GM12878 (cell line): ENCODE results near the gene PRDX1. TPM values are rescaled to one million over a fixed set of nuclear protein-coding genes. Genes with fewer than 3 reads are reported as not detected.
A peak's percentile ranks its signal among the peaks of the same experiment; 100 is the strongest.

Source experiments
- ATAC-seq: fragments of 200-7000 bp; cut with Tn5 transposase; 3 replicates; pipeline ENCODE4 v1.9.1; 2020; ENCODE audit warnings: mild to moderate bottlenecking, moderate library complexity
- BruUV-seq: library from RNA; stranded (reverse); fragments of 400-500 nt; replicated peaks from 2 replicates; lab custom pipeline; 2021; lab: Mats Ljungman, UMichigan
- CTCF ChIA-PET: fragments of 300-600 bp; sonication (Branson Sonifier 250); formaldehyde crosslinking; extraction: SDS; loops from one replicate; lab custom pipeline; 2021; ENCODE audit warnings: inconsistent platforms; lab: Yijun Ruan, JAX
- POLR2A ChIA-PET: fragments of 350-600 bp; formaldehyde crosslinking; extraction: SDS; loops from one replicate; lab custom pipeline; 2021; ENCODE audit warnings: inconsistent platforms; lab: Charles Lee
- RAD21 ChIA-PET: fragments of 300-600 bp; sonication (Branson Sonifier 250); formaldehyde crosslinking; loops from one replicate; lab custom pipeline; 2023; ENCODE audit warnings: antibody characterized with exemption; ENCODE audit not compliant: unreplicated experiment; lab: Charles Lee
- SMC1A ChIA-PET: fragments of 300-600 bp; sonication (Branson Sonifier 250); formaldehyde crosslinking; loops from one replicate; lab custom pipeline; 2023; ENCODE audit not compliant: unreplicated experiment, uncharacterized antibody; lab: Charles Lee
- DNase-seq: peaks from one replicate; pipeline ENCODE4 v3.0.0-alpha.2; 2011; ENCODE audit warnings: low read depth, low spot score
- FAIRE-seq: peaks from 3 replicates; lab custom pipeline; 2011; peaks lifted over from hg19 to GRCh38; lab: Jason Lieb, UNC
- H2AFZ ChIP-seq: 2 replicates; pipeline ENCODE4 v1.6.0; 2011; ENCODE audit warnings: low read depth, low read length, control low read depth; ENCODE audit not compliant: control insufficient read depth
- H3K27ac ChIP-seq: 2 replicates; pipeline ENCODE4 v1.5.1; 2011; ENCODE audit warnings: control low read depth; ENCODE audit not compliant: control insufficient read depth, insufficient read depth
- H3K27me3 ChIP-seq, 2 experiments: replicated peaks in 1 of 2; 2 replicates each; pipeline versions ENCODE4 v1.6.0 to v1.6.1; 2011; ENCODE audit warnings: low read length in 1 of 2; ENCODE audit not compliant: control insufficient read depth in 2 of 2, insufficient read depth in 2 of 2
- H3K36me3 ChIP-seq, 2 experiments: 2 replicates each; pipeline ENCODE4 v1.5.1; 2011; ENCODE audit warnings: low read length in 1 of 2; ENCODE audit not compliant: control insufficient read depth in 2 of 2, insufficient read depth in 2 of 2
- H3K4me1 ChIP-seq: 2 replicates; pipeline ENCODE4 v1.6.1; 2011; ENCODE audit warnings: mild to moderate bottlenecking, low read length, moderate library complexity, mixed read lengths; ENCODE audit not compliant: control insufficient read depth, insufficient read depth
- H3K4me2 ChIP-seq: 2 replicates; pipeline ENCODE4 v1.6.0; 2011; ENCODE audit warnings: control low read depth; ENCODE audit not compliant: control insufficient read depth, insufficient read depth
- H3K4me3 ChIP-seq: fragments of 200-600 bp; sonication (generic); 2 replicates; pipeline ENCODE4 v1.5.1; 2016
- H3K79me2 ChIP-seq: 2 replicates; pipeline ENCODE4 v1.6.0; 2011; ENCODE audit warnings: low read length; ENCODE audit not compliant: control insufficient read depth, insufficient read depth
- H3K9ac ChIP-seq: 2 replicates; pipeline ENCODE4 v1.8.0; 2011; ENCODE audit warnings: low read length, control low read depth, mixed read lengths; ENCODE audit not compliant: control insufficient read depth, insufficient read depth
- H3K9me3 ChIP-seq: replicated peaks from 3 replicates; pipeline ENCODE4 v1.5.1; 2011; ENCODE audit warnings: mild to moderate bottlenecking, low read length; ENCODE audit not compliant: control insufficient read depth, insufficient read depth
- H4K20me1 ChIP-seq: 2 replicates; pipeline ENCODE4 v1.6.0; 2011; ENCODE audit not compliant: control insufficient read depth, insufficient read depth
- ETV6 ChIP-seq, 2 experiments: fragments of 450-650 bp in 1 of 2; IDR thresholded peaks in 1 of 2; conservative IDR thresholded peaks in 1 of 2; 2 replicates each; pipeline ENCODE4 v1.6.1; 2014; ENCODE audit warnings: antibody characterized with exemption in 1 of 2, borderline replicate concordance in 1 of 2, low read depth in 1 of 2, mild to moderate bottlenecking in 1 of 2, moderate library complexity in 1 of 2
- IKZF1 ChIP-seq: fragments of 450-650 bp; conservative IDR thresholded peaks from 2 replicates; pipeline ENCODE4 v1.6.1; 2017; ENCODE audit warnings: antibody characterized with exemption, mild to moderate bottlenecking
- IRF4 ChIP-seq: IDR thresholded peaks from 2 replicates; pipeline ENCODE4 v1.6.1; 2011; ENCODE audit warnings: low read depth, low read length
- NFYB ChIP-seq: IDR thresholded peaks from 2 replicates; pipeline ENCODE4 v1.6.1; 2011; ENCODE audit warnings: low read depth, mild to moderate bottlenecking, low read length, improper control_type of control experiment, moderate library complexity; ENCODE audit not compliant: insufficient read depth
- POLR2A ChIP-seq: IDR thresholded peaks from 2 replicates; pipeline ENCODE4 v1.6.1; 2011; ENCODE audit warnings: low read depth, mild to moderate bottlenecking, low read length
- RAD21 ChIP-seq: IDR thresholded peaks from 2 replicates; pipeline ENCODE4 v1.6.1; 2011; ENCODE audit warnings: mild to moderate bottlenecking, low read depth, low read length, moderate library complexity; ENCODE audit not compliant: insufficient read depth
- RB1 ChIP-seq: fragments of 450-650 bp; formaldehyde crosslinking; IDR thresholded peaks from 2 replicates; pipeline ENCODE4 v1.6.1; 2017; ENCODE audit warnings: mild to moderate bottlenecking, borderline replicate concordance
- RELA ChIP-seq: fragments of 450-650 bp; IDR thresholded peaks from 2 replicates; pipeline ENCODE4 v1.8.0; 2014; ENCODE audit warnings: borderline replicate concordance; ENCODE audit not compliant: partially characterized antibody
- SMC3 ChIP-seq: IDR thresholded peaks from 2 replicates; pipeline ENCODE4 v1.6.1; 2011; ENCODE audit warnings: low read length, improper control_type of control experiment, borderline replicate concordance
- SREBF2 ChIP-seq: IDR thresholded peaks from 2 replicates; pipeline ENCODE4 v1.6.1; 2012; ENCODE audit warnings: mild to moderate bottlenecking, low read length
- YY1 ChIP-seq: IDR thresholded peaks from 2 replicates; pipeline ENCODE4 v1.6.1; 2011; ENCODE audit warnings: low read depth, mild to moderate bottlenecking, low read length
- WGBS: methylation state at CpG from one replicate; pipeline ENCODE4 v1.1.6; 2016; ENCODE audit warnings: low lambda C conversion rate; ENCODE audit not compliant: insufficient replicate concordance, insufficient coverage; ENCODE audit errors: missing lambda C conversion rate; 5-methylcytosine and 5-hydroxymethylcytosine counted together
- in situ Hi-C: fragments of 300-500 bp; cut with MboI; formaldehyde crosslinking; loops from 9 replicates; pipeline ENCODE4 v1.14.3; 2018; ENCODE audit warnings: mixed read lengths
- intact Hi-C: fragments of 100-400 bp; cut with micrococcal nuclease; formaldehyde crosslinking; loops from one replicate; pipeline ENCODE4 v1.14.2; 2022; ENCODE audit not compliant: unreplicated experiment
- polyA plus RNA-seq, 11 experiments: library from polyadenylated mRNA; depleted of rRNA in 4 of 11; unstranded in 6 of 11; stranded (reverse) in 5 of 11; fragments of >200 nt; fragmentation: Nextera tagmentation in 4 of 11; fragmentation: Illumina TruSeq in 1 of 11; extraction: Ambion mirVana in 4 of 11; extraction: Trizol in 1 of 11; gene quantifications; 1 replicate in 1 of 11; 2 replicates in 10 of 11; pipeline versions ENCODE4 v1.2.1 to v1.2.3, GENCODE V29; 2011 to 2016; ENCODE audit warnings: inconsistent platforms in 2 of 11, missing spikeins in 2 of 11, low read depth in 1 of 11
- total RNA-seq, 4 experiments: library from RNA; depleted of rRNA in 3 of 4; stranded (reverse); fragments of >200 nt in 3 of 4; fragmentation: Illumina TruSeq in 1 of 4; extraction: Trizol in 1 of 4; gene quantifications; 2 replicates each; pipeline versions ENCODE4 v1.2.1 to v1.2.3, GENCODE V29; 2013 to 2021
- TF ChIP-seq, protein P1 (sequence below), 3 experiments: IDR thresholded peaks in 2 of 3; conservative IDR thresholded peaks in 1 of 3; 2 replicates each; pipeline ENCODE4 v1.5.1; 2011; ENCODE audit warnings: low read depth in 3 of 3, low read length in 3 of 3, mild to moderate bottlenecking in 3 of 3, control low read depth in 2 of 3, moderate library complexity in 2 of 3, inconsistent platforms in 1 of 3, mixed read lengths in 1 of 3; ENCODE audit not compliant: control insufficient read depth in 2 of 3, insufficient read depth in 1 of 3; ENCODE audit errors: extremely low read depth in 1 of 3

Gene PRDX1
- total and polyA plus RNA-seq, 10 of the 15 experiments (the other 5 are each of a cell fraction or from before 2014, with no cell fraction given) = 659 to 1,775 (median 811) TPM

GRCh38 chr1:45569962-45570581 lies 48.4 kb upstream of the PRDX1 start:
- Histone ChIP-seq H3K79me2 (no peaks in the 10 kb centered on the region), H3K9me3 (no peaks in the 10 kb centered on the region), H3K4me3 (no peak overlapping the region), H3K9ac (no peak overlapping the region), H3K27me3 (no peaks in the 10 kb centered on the region), H3K27ac (no peak overlapping the region), H3K36me3 (peaks cover 22% of the 10 kb centered on the region in 2 experiments; a peak in 3 of 4 replicates), H3K4me1 (no peaks in the 10 kb centered on the region), H4K20me1 (no peaks in the 10 kb centered on the region), H2AFZ (no peak overlapping the region), H3K4me2 (no peak overlapping the region)
- ChIA-PET CTCF (interaction anchor here (0.7 to 11.0 kb wide), 36 partner anchors 10 to 559 kb away, joined by 3 to 212 read pairs (median 6); partner anchors contain the start of genes AKR1A1, CCDC163, GPBP1L1 and HECTD3), POLR2A (interaction anchor here (0.6 to 1.8 kb wide), 6 partner anchors 13 to 281 kb away, joined by 3 to 12 read pairs (median 4); no protein-coding TSS in a partner anchor), RAD21 (interaction anchor here (0.6 to 6.6 kb wide), 14 partner anchors 10 to 229 kb away, joined by 3 to 58 read pairs (median 10); partner anchors contain the start of genes AKR1A1, CCDC163, MMACHC and NASP), SMC1A (interaction anchor here (0.6 to 8.7 kb wide), 24 partner anchors 9 to 310 kb away, joined by 3 to 114 read pairs (median 8); partner anchors contain the start of genes AKR1A1, CCDC163, MMACHC and PRDX1)
- intact Hi-C loops (loop anchor here (1.0 to 5.0 kb wide), 3 partner anchors 49 to 208 kb away; partner anchors contain the start of gene PRDX1), in situ Hi-C loops (loop anchor here (5.0 to 10.0 kb wide), 2 partner anchors 63 to 215 kb away; no protein-coding TSS in a partner anchor)
- TF ChIP-seq, protein P1, sequence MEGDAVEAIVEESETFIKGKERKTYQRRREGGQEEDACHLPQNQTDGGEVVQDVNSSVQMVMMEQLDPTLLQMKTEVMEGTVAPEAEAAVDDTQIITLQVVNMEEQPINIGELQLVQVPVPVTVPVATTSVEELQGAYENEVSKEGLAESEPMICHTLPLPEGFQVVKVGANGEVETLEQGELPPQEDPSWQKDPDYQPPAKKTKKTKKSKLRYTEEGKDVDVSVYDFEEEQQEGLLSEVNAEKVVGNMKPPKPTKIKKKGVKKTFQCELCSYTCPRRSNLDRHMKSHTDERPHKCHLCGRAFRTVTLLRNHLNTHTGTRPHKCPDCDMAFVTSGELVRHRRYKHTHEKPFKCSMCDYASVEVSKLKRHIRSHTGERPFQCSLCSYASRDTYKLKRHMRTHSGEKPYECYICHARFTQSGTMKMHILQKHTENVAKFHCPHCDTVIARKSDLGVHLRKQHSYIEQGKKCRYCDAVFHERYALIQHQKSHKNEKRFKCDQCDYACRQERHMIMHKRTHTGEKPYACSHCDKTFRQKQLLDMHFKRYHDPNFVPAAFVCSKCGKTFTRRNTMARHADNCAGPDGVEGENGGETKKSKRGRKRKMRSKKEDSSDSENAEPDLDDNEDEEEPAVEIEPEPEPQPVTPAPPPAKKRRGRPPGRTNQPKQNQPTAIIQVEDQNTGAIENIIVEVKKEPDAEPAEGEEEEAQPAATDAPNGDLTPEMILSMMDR (IDR thresholded peaks at IDR 0.05 in 2 of 3, conservative IDR thresholded peaks at IDR 0.05 in 1 of 3; ENCODE audit: control insufficient read depth in 2 of 3, extremely low read depth in 1 of 3, insufficient read depth in 1 of 3, low read depth in 3 of 3, low read length in 3 of 3) = peak; percentile 97 to 99 (median 98); a peak in 5 of 6 replicates
- TF ChIP-seq RB1 (peak; percentile 39; the same call in 1 of the 2 replicates), SMC3 (peak; percentile 91), SREBF2 (no peak), IKZF1 (peak; percentile 33; the same call in 1 of the 2 replicates), YY1 (peak; percentile 46; the same call in 1 of the 2 replicates), RAD21 (peak; percentile 95), RELA (peak; percentile 48), POLR2A (0 out of 2 replicates have a peak, but pooled peaks have one; percentile 14), NFYB (no peak), ETV6 (conservative IDR thresholded peaks at IDR 0.05 in 1 of 2, IDR thresholded peaks at IDR 0.05 in 1 of 2; ENCODE audit: borderline replicate concordance in 1 of 2, low read depth in 1 of 2) (no peak), IRF4 (peak; percentile 78)
- FAIRE-seq = peak; percentile 78
- no peak for DNase-seq
- ATAC-seq = peak; percentile 97
- no TSS peak for BruUV-seq
- 11% methylated on average over 8 of the region's 8 CpGs for WGBS
